Measurements from ENCODE around the gene ATP1A1. TPM values are rescaled to one million over a fixed set of nuclear protein-coding genes. Genes with fewer than 3 reads are reported as not detected.

The ATP1A1 gene
- polyA plus RNA-seq, 2 of the 4 experiments (the other 2 are of a cell fraction): 119 to 171 TPM

- H3K27ac ChIP-seq: no peak overlapping the region
- ATAC-seq (no peak), DNase-seq (ENCODE audit: low read depth in 1 of 2, low spot score in 1 of 2) (no peak), FAIRE-seq (no peak)
- 96% methylated on average over 3 of the region's 3 CpGs for WGBS (ENCODE audit: missing lambda C conversion rate)
- H3K4me3 ChIP-seq: no peak overlapping the region
- ChIA-PET CTCF (no interaction called here), POLR2A (no interaction called here)
- no peaks in the 10 kb centered on the region for H3K4me1 ChIP-seq
- TF ChIP-seq MAFK (IDR thresholded peaks at IDR 0.05; ENCODE audit: partially characterized antibody) (no peak), KDM5A (IDR thresholded peaks at IDR 0.05) (no peak), BCL3 (IDR thresholded peaks at IDR 0.05) (no peak), ZC3H11A (IDR thresholded peaks at IDR 0.05) (no peak), HEYL (CRISPR knock-in tag; IDR thresholded peaks at IDR 0.05) (no peak), ZSCAN20 (CRISPR knock-in tag; IDR thresholded peaks at IDR 0.05) (no peak), CBX2 (IDR thresholded peaks at IDR 0.05; ENCODE audit: borderline replicate concordance, low read depth) (no peak), ESRRA (IDR thresholded peaks at IDR 0.05; ENCODE audit: borderline replicate concordance, low read length) (no peak), TP53 (CRISPR knock-in tag; IDR thresholded peaks at IDR 0.05) (no peak), EP300 (IDR thresholded peaks at IDR 0.05) (no peak), FOSL2 (IDR thresholded peaks at IDR 0.05) (no peak), FOSL2 (CRISPR knock-in tag; IDR thresholded peaks at IDR 0.05) (no peak)
- TF ChIP-seq, protein P1, sequence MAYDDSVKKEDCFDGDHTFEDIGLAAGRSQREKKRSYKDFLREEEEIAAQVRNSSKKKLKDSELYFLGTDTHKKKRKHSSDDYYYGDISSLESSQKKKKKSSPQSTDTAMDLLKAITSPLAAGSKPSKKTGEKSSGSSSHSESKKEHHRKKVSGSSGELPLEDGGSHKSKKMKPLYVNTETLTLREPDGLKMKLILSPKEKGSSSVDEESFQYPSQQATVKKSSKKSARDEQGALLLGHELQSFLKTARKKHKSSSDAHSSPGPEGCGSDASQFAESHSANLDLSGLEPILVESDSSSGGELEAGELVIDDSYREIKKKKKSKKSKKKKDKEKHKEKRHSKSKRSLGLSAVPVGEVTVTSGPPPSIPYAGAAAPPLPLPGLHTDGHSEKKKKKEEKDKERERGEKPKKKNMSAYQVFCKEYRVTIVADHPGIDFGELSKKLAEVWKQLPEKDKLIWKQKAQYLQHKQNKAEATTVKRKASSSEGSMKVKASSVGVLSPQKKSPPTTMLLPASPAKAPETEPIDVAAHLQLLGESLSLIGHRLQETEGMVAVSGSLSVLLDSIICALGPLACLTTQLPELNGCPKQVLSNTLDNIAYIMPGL (CRISPR knock-in tag; IDR thresholded peaks at IDR 0.05; ENCODE audit: borderline replicate concordance): no peak
- no peak overlapping the region for H3K4me2 ChIP-seq
- no peaks in the 10 kb centered on the region for H3K9me3 ChIP-seq
Observed at GRCh38 chr1:116401646-116402176, 28.7 kb downstream of the ATP1A1 start.

- Histone ChIP-seq H3K27ac (no peak overlapping the region), H3K4me1 (no peaks in the 10 kb centered on the region), H3K9me3 (no peaks in the 10 kb centered on the region), H3K4me3 (no peak overlapping the region), H3K4me2 (no peak overlapping the region)
- DNase-seq (ENCODE audit: low read depth in 1 of 2, low spot score in 1 of 2): no peak
- ATAC-seq: no peak
- WGBS (ENCODE audit: missing lambda C conversion rate): 94% methylated on average over 3 of the region's 3 CpGs
- POLR2A ChIA-PET: no interaction called here
- TF ChIP-seq SREBF2 (IDR thresholded peaks at IDR 0.05) (no peak), RAD21 (conservative IDR thresholded peaks at IDR 0.05 in 1 of 2, IDR thresholded peaks at IDR 0.05 in 1 of 2) (no peak), ZSCAN20 (CRISPR knock-in tag; IDR thresholded peaks at IDR 0.05) (no peak), EHF (CRISPR knock-in tag; IDR thresholded peaks at IDR 0.05) (no peak), RCOR1 (IDR thresholded peaks at IDR 0.05; ENCODE audit: low read depth, low read length) (no peak)
- CTCF ChIA-PET: no interaction called here
- FAIRE-seq: no peak
Observed at GRCh38 chr1:116402333-116402732, 29.3 kb downstream of the ATP1A1 start.

- Histone ChIP-seq H3K4me1 (no peaks in the 10 kb centered on the region), H3K4me3 (no peak overlapping the region), H3K27ac (no peak overlapping the region), H3K4me2 (no peak overlapping the region), H3K9me3 (no peaks in the 10 kb centered on the region)
- ChIA-PET CTCF (no interaction called here), POLR2A (no interaction called here)
- 91% methylated on average over 7 of the region's 7 CpGs for WGBS (ENCODE audit: missing lambda C conversion rate)
- FAIRE-seq: no peak
- DNase-seq (ENCODE audit: low read depth in 1 of 2, low spot score in 1 of 2): no peak
- no peak for ATAC-seq
- TF ChIP-seq CEBPB (IDR thresholded peaks at IDR 0.05): no peak
- no peak for TF ChIP-seq ZNF302 (CRISPR knock-in tag; IDR thresholded peaks at IDR 0.05)
- TF ChIP-seq ZFP36 (IDR thresholded peaks at IDR 0.05; ENCODE audit: borderline replicate concordance, partially characterized antibody): no peak
- TF ChIP-seq, protein P1 (CRISPR knock-in tag; IDR thresholded peaks at IDR 0.05; ENCODE audit: borderline replicate concordance): no peak
- TF ChIP-seq RNF2 (IDR thresholded peaks at IDR 0.05; ENCODE audit: borderline replicate concordance, low read depth): no peak
- TF ChIP-seq HOXB5 (CRISPR knock-in tag; IDR thresholded peaks at IDR 0.05): no peak
- no peak for TF ChIP-seq REST (IDR thresholded peaks at IDR 0.05)
- TF ChIP-seq GATA3 (IDR thresholded peaks at IDR 0.05; ENCODE audit: borderline replicate concordance): no peak
- TF ChIP-seq MYC (IDR thresholded peaks at IDR 0.05; ENCODE audit: borderline replicate concordance, low read length): no peak
- no peak for TF ChIP-seq KDM5A (IDR thresholded peaks at IDR 0.05)
- TF ChIP-seq HOXB13 (CRISPR knock-in tag; IDR thresholded peaks at IDR 0.05; ENCODE audit: low read depth): no peak
Observed at GRCh38 chr1:116403496-116404136, 30.6 kb downstream of the ATP1A1 start.

All from A549 (cell line).